GM04504 (cell line): ENCODE data around the gene ADA.

ENCODE experiments used
- DNase-seq: peaks from one replicate; pipeline ENCODE4 v3.0.0-alpha.2; 2012; ENCODE audit warnings: low read depth

ADA gene

DNA sequence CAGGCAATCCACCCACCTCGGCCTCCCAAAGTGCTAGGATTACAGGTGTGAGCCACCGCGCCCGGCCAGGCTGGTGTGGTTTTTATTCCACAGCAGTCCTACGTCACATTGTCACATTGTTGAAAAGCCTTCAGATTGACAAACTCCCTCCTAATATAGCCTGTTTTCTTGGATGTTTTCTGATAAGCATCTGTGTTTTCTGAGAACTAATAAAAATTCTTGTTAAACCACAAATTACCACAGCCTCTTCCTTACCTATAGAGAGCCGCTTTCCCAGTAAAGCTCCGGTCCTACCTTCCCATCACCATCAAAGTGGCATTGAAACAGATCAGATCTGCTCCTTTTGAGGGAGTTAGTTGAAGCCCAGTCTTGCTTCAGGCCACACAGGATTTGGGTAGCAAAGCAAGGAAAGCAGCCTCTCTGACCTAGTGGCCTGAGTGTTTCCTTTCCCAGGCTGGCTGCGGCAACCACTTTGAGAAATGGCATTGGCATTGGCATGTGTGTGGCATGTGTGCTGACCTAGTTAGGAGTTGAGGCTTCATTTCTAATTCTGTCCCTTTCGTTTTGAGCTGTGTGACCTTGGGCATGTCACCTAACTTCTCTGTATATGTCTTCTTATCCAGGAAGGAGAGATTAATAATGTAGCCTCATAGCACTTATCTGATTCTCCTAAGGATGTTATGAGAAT, 70.8 kb downstream of the ADA start:
- no peak for DNase-seq

- no peak for DNase-seq
Observed at GRCh38 chr20:44579313-44580081, 72.0 kb downstream of the ADA start.

GRCh38 chr20:44576297-44576696, 75.2 kb downstream of the ADA start:
- DNase-seq, result no peak

DNA sequence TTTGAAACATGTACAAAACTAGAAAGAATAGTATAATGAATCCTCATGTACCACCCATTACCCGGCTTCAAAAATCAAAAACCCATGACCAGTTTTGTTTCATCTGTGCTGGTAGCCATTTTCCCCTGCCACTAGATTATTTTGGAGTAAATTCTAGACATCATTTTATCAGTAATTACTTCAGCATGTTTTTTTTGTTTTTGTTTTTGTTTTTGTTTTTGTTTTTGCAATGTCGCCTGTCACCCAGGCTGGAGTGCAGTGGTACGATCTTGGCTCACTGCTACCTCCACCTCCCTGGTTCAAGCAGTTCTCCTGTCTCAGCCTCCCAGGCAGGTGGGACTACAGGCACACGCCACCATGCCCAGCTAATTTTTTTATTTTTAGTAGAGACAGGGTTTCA, 77.1 kb downstream of the ADA start:
- no peak for DNase-seq

DNA sequence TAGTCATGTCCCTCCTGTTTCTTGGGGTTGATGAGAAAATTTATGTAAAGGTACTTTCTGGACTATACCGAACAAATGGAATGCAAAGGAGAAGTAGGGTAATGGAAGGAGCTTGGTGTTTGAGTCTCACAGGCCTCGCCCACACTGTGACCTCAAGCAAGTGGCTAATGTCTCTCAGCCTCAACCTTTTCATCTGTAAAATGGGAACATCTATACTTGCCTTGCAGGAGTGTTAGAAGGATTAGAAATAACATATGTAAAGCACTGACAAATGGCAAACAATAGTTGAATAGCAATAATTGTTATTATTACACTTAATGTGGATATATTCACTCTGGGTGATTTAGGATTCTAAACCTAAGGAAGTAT, 78.0 kb downstream of the ADA start:
- no peak for DNase-seq

GRCh38 chr20:44572551-44573500, 78.7 kb downstream of the ADA start:
- peak; percentile 85 for DNase-seq

GRCh38 chr20:44571362-44571988, 80.0 kb downstream of the ADA start:
- DNase-seq, result no peak

DNA sequence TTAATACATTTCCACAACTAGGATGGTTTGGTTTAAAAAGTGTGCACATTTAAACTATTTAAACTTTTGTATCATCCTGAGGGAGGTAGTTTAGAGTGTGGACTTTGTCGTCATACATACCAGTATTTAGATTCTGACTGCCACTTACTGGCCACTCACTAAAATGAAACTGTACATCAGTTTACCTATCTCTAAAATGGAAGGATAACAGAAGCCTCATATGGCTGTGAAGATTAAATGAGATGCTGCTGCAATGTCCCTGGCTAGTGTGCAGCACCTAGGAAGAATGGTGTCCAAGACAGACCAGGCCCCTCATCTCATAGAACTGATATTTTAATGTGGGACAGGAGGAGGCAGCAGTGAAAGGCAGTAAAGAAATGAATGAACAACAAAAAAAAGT, 81.1 kb downstream of the ADA start:
- no peak for DNase-seq
